Ishikawa (cell line): ENCODE measurements around the gene SPAG8.

Experiments used
- CEBPB ChIP-seq: IDR thresholded peaks from 2 replicates; pipeline ENCODE4 v1.6.1; 2012
- RAD21 ChIP-seq: IDR thresholded peaks from 2 replicates; pipeline ENCODE4 v1.6.1; 2012; ENCODE audit warnings: low read depth
- ZBTB7A ChIP-seq: IDR thresholded peaks from 2 replicates; pipeline ENCODE4 v1.6.1; 2012; ENCODE audit warnings: low read depth

DNA sequence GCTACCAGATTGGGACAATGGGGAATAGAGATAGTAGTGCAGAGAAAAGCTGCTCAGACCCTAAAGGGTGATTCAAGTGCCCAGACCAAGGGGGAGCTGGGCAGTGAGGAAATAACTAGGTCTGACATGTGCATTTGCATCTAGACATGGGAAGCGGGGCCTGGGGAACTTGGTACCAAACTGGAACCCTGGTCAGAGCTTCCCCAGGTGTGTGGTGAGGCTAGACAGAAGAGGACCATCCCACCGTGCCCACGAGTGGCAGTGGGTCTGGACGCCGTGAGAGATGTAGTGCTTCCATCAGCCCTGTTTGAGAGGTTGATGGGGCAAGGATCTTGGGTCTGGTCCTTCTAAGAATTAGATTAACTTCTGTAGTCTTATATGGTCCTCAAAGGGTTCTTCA, 24.5 kb upstream of the SPAG8 start:
- TF ChIP-seq RAD21: no peak
- TF ChIP-seq ZBTB7A: no peak
- TF ChIP-seq CEBPB: no peak
